ENCODE results near the gene TSC22D4. TPM values are rescaled to one million over a fixed set of nuclear protein-coding genes. Genes with fewer than 3 reads are reported as not detected.
"Not testable (repeated sequence)": the region's sequence is repeated elsewhere in the genome, so short reads cannot be mapped to it uniquely, and the experiment has no call there.

Gene TSC22D4
- polyA plus RNA-seq, 1 of the 3 experiments (the other 2 are of a cell fraction) = 32.7 TPM

- not testable (repeated sequence) for DNase-seq; H3K79me2 ChIP-seq (ENCODE audit: insufficient read depth); H3K27ac ChIP-seq (ENCODE audit: low read depth in 2 of 2, low read length in 1 of 2); H3K9ac ChIP-seq; H3F3A ChIP-seq (replicated peaks; ENCODE audit: insufficient read depth); H4K20me1 ChIP-seq (ENCODE audit: insufficient read depth); H3K9me3 ChIP-seq; H3K36me3 ChIP-seq (replicated peaks in 1 of 2; ENCODE audit: control insufficient read depth in 1 of 2, insufficient read depth in 2 of 2, low read length in 1 of 2); H3K4me1 ChIP-seq (ENCODE audit: control insufficient read depth in 1 of 2, insufficient read depth in 2 of 2, low read depth in 1 of 2, low read length in 1 of 2); H2AFZ ChIP-seq (ENCODE audit: low read depth); H3K9me2 ChIP-seq; H3K4me2 ChIP-seq; H3K27me3 ChIP-seq (ENCODE audit: insufficient read depth); H3K4me3 ChIP-seq (ENCODE audit: low read depth in 2 of 2, low read length in 1 of 2)
- POLR2A ChIA-PET = interaction anchor here (1.2 kb wide), 1 partner anchor 17 kb away, joined by 3 read pairs; the partner anchor contains the start of gene AGFG2
- peak; percentile 53; the same call in 1 of the 2 replicates for TF ChIP-seq USF1 (IDR thresholded peaks at IDR 0.05; ENCODE audit: borderline replicate concordance, low read depth)
- WGBS (ENCODE audit: low lambda C conversion rate) = 45% methylated on average over 3 of the region's 3 CpGs
- CTCF ChIA-PET = interaction anchor here (0.7 to 1.6 kb wide), 4 partner anchors 37 to 71 kb away, joined by 3 to 5 read pairs (median 4); no protein-coding TSS in a partner anchor
Measured at GRCh38 chr7:100521909-100522593, 43.0 kb upstream of the TSC22D4 start.

GRCh38 chr7:100521076-100521475 lies 42.1 kb upstream of the TSC22D4 start:
- no peak for DNase-seq
- POLR2A ChIA-PET = interaction anchor here (1.2 kb wide), 1 partner anchor 18 kb away, joined by 3 read pairs; the partner anchor contains the start of gene AGFG2

GRCh38 chr7:100520138-100520537 lies 41.1 kb upstream of the TSC22D4 start:
- H3K9me2 ChIP-seq = no peaks in the 10 kb centered on the region
- H2AFZ ChIP-seq (ENCODE audit: low read depth) = no peak overlapping the region
- no peak for DNase-seq
- H3K27me3 ChIP-seq (ENCODE audit: insufficient read depth) = no peaks in the 10 kb centered on the region
- H3K36me3 ChIP-seq (replicated peaks in 1 of 2; ENCODE audit: control insufficient read depth in 1 of 2, insufficient read depth in 2 of 2, low read length in 1 of 2) = no peaks in the 10 kb centered on the region
- H3K4me3 ChIP-seq (ENCODE audit: low read depth in 2 of 2, low read length in 1 of 2) = no peak overlapping the region
- no peak overlapping the region for H3K4me2 ChIP-seq
- H3K9me3 ChIP-seq = no peaks in the 10 kb centered on the region
- H3K4me1 ChIP-seq (ENCODE audit: control insufficient read depth in 1 of 2, insufficient read depth in 2 of 2, low read depth in 1 of 2, low read length in 1 of 2) = peaks cover 9 to 11% of the 10 kb centered on the region in 2 experiments; a peak in 3 of 4 replicates
- 33% methylated on average over 1 of the region's 1 CpG for WGBS (ENCODE audit: low lambda C conversion rate)
- POLR2A ChIA-PET = no interaction called here
- no peak overlapping the region for H3K27ac ChIP-seq (ENCODE audit: low read depth in 2 of 2, low read length in 1 of 2)
- H3K9ac ChIP-seq = no peak overlapping the region
- TF ChIP-seq RCOR1 (IDR thresholded peaks at IDR 0.05; ENCODE audit: low read length) (no peak), PBX3 (IDR thresholded peaks at IDR 0.05) (no peak), SMC3 (IDR thresholded peaks at IDR 0.05; ENCODE audit: low read depth, low read length) (no peak), FOXM1 (IDR thresholded peaks at IDR 0.05; ENCODE audit: low read depth) (no peak), TCF12 (IDR thresholded peaks at IDR 0.05) (no peak)
- no peaks in the 10 kb centered on the region for H4K20me1 ChIP-seq (ENCODE audit: insufficient read depth)
- H3F3A ChIP-seq (replicated peaks; ENCODE audit: insufficient read depth) = peaks cover 6% of the 10 kb centered on the region
- CTCF ChIA-PET = interaction anchor here (0.7 to 1.6 kb wide), 4 partner anchors 14 to 70 kb away, joined by 3 to 4 read pairs (median 4); no protein-coding TSS in a partner anchor
- no peaks in the 10 kb centered on the region for H3K79me2 ChIP-seq (ENCODE audit: insufficient read depth)

More at GRCh38 chr7:100521076-100521475, 42.1 kb upstream of the TSC22D4 start:
- Histone ChIP-seq H3K4me3 (ENCODE audit: low read depth in 2 of 2, low read length in 1 of 2) (no peak overlapping the region), H3K27ac (ENCODE audit: low read depth in 2 of 2, low read length in 1 of 2) (no peak overlapping the region), H3K4me1 (ENCODE audit: control insufficient read depth in 1 of 2, insufficient read depth in 2 of 2, low read depth in 1 of 2, low read length in 1 of 2) (peaks cover 1 to 2% of the 10 kb centered on the region in 2 experiments; a peak in 2 of 4 replicates), H3K79me2 (ENCODE audit: insufficient read depth) (no peaks in the 10 kb centered on the region), H2AFZ (ENCODE audit: low read depth) (no peak overlapping the region), H3K9me2 (no peaks in the 10 kb centered on the region), H3K27me3 (ENCODE audit: insufficient read depth) (no peaks in the 10 kb centered on the region), H3F3A (replicated peaks; ENCODE audit: insufficient read depth) (peaks cover 6% of the 10 kb centered on the region), H3K9me3 (no peaks in the 10 kb centered on the region), H3K36me3 (replicated peaks in 1 of 2; ENCODE audit: control insufficient read depth in 1 of 2, insufficient read depth in 2 of 2, low read length in 1 of 2) (no peaks in the 10 kb centered on the region), H4K20me1 (ENCODE audit: insufficient read depth) (no peaks in the 10 kb centered on the region), H3K9ac (no peak overlapping the region), H3K4me2 (no peak overlapping the region)
- CTCF ChIA-PET = interaction anchor here (0.8 to 1.6 kb wide), 4 partner anchors 13 to 70 kb away, joined by 3 to 5 read pairs (median 4); no protein-coding TSS in a partner anchor
- TF ChIP-seq POLR2AphosphoS5 (IDR thresholded peaks at IDR 0.05; ENCODE audit: low read depth, low read length) (no peak), IRF3 (IDR thresholded peaks at IDR 0.05; ENCODE audit: low read depth, low read length) (no peak), NRF1 (IDR thresholded peaks at IDR 0.05; ENCODE audit: low read depth, low read length) (no peak), TEAD4 (IDR thresholded peaks at IDR 0.05; ENCODE audit: borderline replicate concordance, insufficient read depth) (no peak), RAD21 (IDR thresholded peaks at IDR 0.05; ENCODE audit: low read length) (no peak), ELF1 (IDR thresholded peaks at IDR 0.05) (no peak)
- 70% methylated on average over 2 of the region's 2 CpGs for WGBS (ENCODE audit: low lambda C conversion rate)
